Osteoblast (primary cell): ENCODE data around the gene PHF2. TPM values are rescaled to one million over a fixed set of nuclear protein-coding genes. Genes with fewer than 3 reads are reported as not detected.

Experiments
- DNase-seq: peaks from one replicate; pipeline ENCODE4 v3.0.0; 2011; ENCODE audit warnings: low spot score, mixed read lengths; ENCODE audit not compliant: insufficient read length; ENCODE audit errors: missing footprints
- H2AFZ ChIP-seq: 2 replicates; pipeline ENCODE4 v1.6.0; 2011; ENCODE audit warnings: mild to moderate bottlenecking, low read length
- H3K27ac ChIP-seq: 2 replicates; pipeline ENCODE4 v1.5.1; 2011; ENCODE audit warnings: mild to moderate bottlenecking, low read depth, low read length, moderate library complexity
- H3K27me3 ChIP-seq: 2 replicates; pipeline ENCODE4 v1.6.0; 2012; ENCODE audit warnings: mild to moderate bottlenecking, control low read depth, inconsistent platforms, low read length, moderate library complexity; ENCODE audit not compliant: insufficient read depth
- H3K36me3 ChIP-seq: 2 replicates; pipeline ENCODE4 v1.5.1; 2011; ENCODE audit warnings: mild to moderate bottlenecking, low read length, control low read depth, moderate library complexity; ENCODE audit not compliant: insufficient read depth
- H3K4me1 ChIP-seq: 2 replicates; pipeline ENCODE4 v1.5.1; 2011; ENCODE audit warnings: mild to moderate bottlenecking, low read length, control low read depth, moderate library complexity; ENCODE audit not compliant: insufficient read depth
- H3K4me2 ChIP-seq: 2 replicates; pipeline ENCODE4 v1.6.0; 2011; ENCODE audit warnings: mild to moderate bottlenecking, low read length; ENCODE audit not compliant: insufficient read depth
- H3K4me3 ChIP-seq: fragments of 200-600 bp; sonication (generic); 3 replicates; pipeline ENCODE4 v1.5.1; 2012; ENCODE audit warnings: mild to moderate bottlenecking, low read length, inconsistent platforms; ENCODE audit not compliant: insufficient read depth
- H3K79me2 ChIP-seq: 2 replicates; pipeline ENCODE4 v1.6.0; 2012; ENCODE audit warnings: mild to moderate bottlenecking, low read length, control low read depth, inconsistent platforms; ENCODE audit not compliant: insufficient read depth
- H3K9me3 ChIP-seq: 2 replicates; pipeline ENCODE4 v1.5.1; 2011; ENCODE audit warnings: low read depth, low read length, control low read depth
- H4K20me1 ChIP-seq: 2 replicates; pipeline ENCODE4 v1.6.0; 2012; ENCODE audit warnings: mild to moderate bottlenecking, low read length, control low read depth; ENCODE audit not compliant: insufficient read depth
- CTCF ChIP-seq: IDR thresholded peaks from 2 replicates; pipeline ENCODE4 v1.5.1; 2011; ENCODE audit warnings: mild to moderate bottlenecking, low read depth, low read length, moderate library complexity; ENCODE audit errors: extremely low read depth
- total RNA-seq: library from RNA; depleted of rRNA; stranded (reverse); fragments of >200 nt; gene quantifications from 2 replicates; pipeline ENCODE4 v1.2.3, GENCODE V29; 2012

PHF2 gene
- total RNA-seq, 1 donor, result 14.8 TPM

DNA sequence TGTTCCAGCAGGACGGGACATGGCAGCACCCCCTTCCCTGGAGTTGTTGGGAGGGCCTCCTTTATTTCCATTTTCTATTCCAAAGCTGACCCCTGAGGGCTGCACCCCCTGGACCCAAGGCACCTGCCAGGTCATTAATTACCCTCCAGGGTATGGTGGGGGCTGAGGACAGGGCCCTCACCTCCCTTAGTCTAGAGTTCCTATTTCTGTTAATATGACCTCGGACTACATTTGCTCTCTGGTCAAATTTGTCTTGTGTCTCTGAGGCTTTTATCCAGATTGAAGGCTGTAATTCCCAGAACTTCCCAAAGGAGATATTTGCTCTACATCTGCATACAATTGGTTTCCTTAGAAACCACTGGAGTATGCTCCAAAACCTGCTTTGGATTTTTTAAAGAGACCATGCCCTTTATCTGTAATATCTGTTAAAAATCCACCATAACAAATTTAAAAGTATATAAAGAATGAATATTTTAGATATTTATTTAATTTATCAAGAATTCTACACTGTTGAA is 16.8 kb downstream of the PHF2 start:
- no peak overlapping the region for H2AFZ ChIP-seq
- H3K4me2 ChIP-seq, result no peak overlapping the region
- H3K4me1 ChIP-seq, result peaks cover 8% of the 10 kb centered on the region
- no peak for TF ChIP-seq CTCF
- H3K27me3 ChIP-seq, result no peaks in the 10 kb centered on the region
- peaks cover 68% of the 10 kb centered on the region for H4K20me1 ChIP-seq
- no peak overlapping the region for H3K4me3 ChIP-seq
- H3K27ac ChIP-seq, result no peak overlapping the region
- no peaks in the 10 kb centered on the region for H3K36me3 ChIP-seq
- DNase-seq, result no peak
- H3K9me3 ChIP-seq, result no peaks in the 10 kb centered on the region
- H3K79me2 ChIP-seq, result peaks cover 84% of the 10 kb centered on the region

- Histone ChIP-seq H3K36me3 (no peaks in the 10 kb centered on the region), H2AFZ (no peak overlapping the region), H4K20me1 (peaks cover 71% of the 10 kb centered on the region), H3K27me3 (no peaks in the 10 kb centered on the region), H3K4me1 (peaks cover 7% of the 10 kb centered on the region), H3K79me2 (peaks cover 86% of the 10 kb centered on the region), H3K27ac (no peak overlapping the region), H3K4me3 (no peak overlapping the region), H3K9me3 (no peaks in the 10 kb centered on the region), H3K4me2 (no peak overlapping the region)
- DNase-seq, result no peak
- no peak for TF ChIP-seq CTCF
Observed at GRCh38 chr9:93594041-93594756, 17.8 kb downstream of the PHF2 start.

GRCh38 chr9:93595461-93595860 is 19.1 kb downstream of the PHF2 start:
- no peak for TF ChIP-seq CTCF
- Histone ChIP-seq H3K36me3 (no peaks in the 10 kb centered on the region), H3K79me2 (peaks cover 89% of the 10 kb centered on the region), H3K9me3 (no peaks in the 10 kb centered on the region), H3K4me1 (no peaks in the 10 kb centered on the region), H3K4me2 (no peak overlapping the region), H2AFZ (no peak overlapping the region), H3K4me3 (no peak overlapping the region), H3K27me3 (no peaks in the 10 kb centered on the region), H4K20me1 (peaks cover 75% of the 10 kb centered on the region), H3K27ac (no peak overlapping the region)
- DNase-seq, result no peak

GRCh38 chr9:93595861-93596365 is 19.5 kb downstream of the PHF2 start:
- H3K79me2 ChIP-seq, result peaks cover 89% of the 10 kb centered on the region
- no peaks in the 10 kb centered on the region for H3K4me1 ChIP-seq
- H4K20me1 ChIP-seq, result peaks cover 74% of the 10 kb centered on the region
- no peak for DNase-seq
- H3K9me3 ChIP-seq, result no peaks in the 10 kb centered on the region
- H3K36me3 ChIP-seq, result no peaks in the 10 kb centered on the region
- no peak overlapping the region for H3K4me2 ChIP-seq
- no peak overlapping the region for H2AFZ ChIP-seq
- H3K4me3 ChIP-seq, result no peak overlapping the region
- H3K27ac ChIP-seq, result no peak overlapping the region
- H3K27me3 ChIP-seq, result no peaks in the 10 kb centered on the region
- no peak for TF ChIP-seq CTCF
